HG03280 (cell line): ENCODE measurements around the gene PRPF18.
"Not testable (repeated sequence)": the region's sequence is repeated elsewhere in the genome, so short reads cannot be mapped to it uniquely, and the experiment has no call there.

Source experiments
- ATAC-seq: cut with Tn5 transposase; IDR thresholded peaks from one replicate; pipeline ENCODE4 v1.9.1; 2021; ENCODE audit warnings: mild to moderate bottlenecking, moderate library complexity; ENCODE audit not compliant: unreplicated experiment

The PRPF18 gene, protein sequence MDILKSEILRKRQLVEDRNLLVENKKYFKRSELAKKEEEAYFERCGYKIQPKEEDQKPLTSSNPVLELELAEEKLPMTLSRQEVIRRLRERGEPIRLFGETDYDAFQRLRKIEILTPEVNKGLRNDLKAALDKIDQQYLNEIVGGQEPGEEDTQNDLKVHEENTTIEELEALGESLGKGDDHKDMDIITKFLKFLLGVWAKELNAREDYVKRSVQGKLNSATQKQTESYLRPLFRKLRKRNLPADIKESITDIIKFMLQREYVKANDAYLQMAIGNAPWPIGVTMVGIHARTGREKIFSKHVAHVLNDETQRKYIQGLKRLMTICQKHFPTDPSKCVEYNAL

DNA sequence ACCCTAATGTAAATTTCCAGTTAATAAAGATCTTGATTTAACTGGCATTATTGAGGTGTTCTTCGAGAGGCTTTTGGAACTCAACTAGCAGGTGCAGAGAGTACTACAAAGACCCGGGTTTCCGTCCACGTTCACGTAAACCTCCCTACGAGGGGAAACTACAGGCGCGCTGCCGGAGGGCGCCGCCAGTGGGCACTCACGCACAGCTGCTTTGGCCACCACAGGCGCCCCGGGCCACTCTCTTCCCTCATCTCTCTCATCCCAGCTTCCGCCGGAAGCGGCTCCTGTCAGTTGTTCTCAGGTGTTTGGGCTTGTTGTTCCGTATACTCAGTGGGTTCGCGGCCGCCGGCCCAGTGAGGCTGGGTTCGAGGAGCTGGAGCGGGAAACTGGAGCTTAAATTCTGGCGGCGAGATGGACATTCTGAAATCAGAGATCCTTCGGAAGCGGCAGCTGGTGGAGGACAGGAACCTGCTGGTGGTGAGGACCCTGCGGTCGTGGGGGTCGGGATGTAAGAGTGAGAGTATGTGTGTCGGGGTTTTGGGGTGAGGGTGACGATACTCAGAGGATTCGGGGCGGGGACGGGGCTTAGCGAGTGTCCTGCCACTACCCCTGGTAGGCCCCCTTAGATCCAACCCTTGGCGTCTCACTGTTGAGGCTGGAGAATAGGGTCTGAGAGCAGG is at the start of gene PRPF18:
Gene PRPF18 (plus strand): TSS at position 290 of the 680 bp plus-strand sequence. CDS start 122 bp downstream, at position 412.
- ATAC-seq, result peak; percentile 98

DNA sequence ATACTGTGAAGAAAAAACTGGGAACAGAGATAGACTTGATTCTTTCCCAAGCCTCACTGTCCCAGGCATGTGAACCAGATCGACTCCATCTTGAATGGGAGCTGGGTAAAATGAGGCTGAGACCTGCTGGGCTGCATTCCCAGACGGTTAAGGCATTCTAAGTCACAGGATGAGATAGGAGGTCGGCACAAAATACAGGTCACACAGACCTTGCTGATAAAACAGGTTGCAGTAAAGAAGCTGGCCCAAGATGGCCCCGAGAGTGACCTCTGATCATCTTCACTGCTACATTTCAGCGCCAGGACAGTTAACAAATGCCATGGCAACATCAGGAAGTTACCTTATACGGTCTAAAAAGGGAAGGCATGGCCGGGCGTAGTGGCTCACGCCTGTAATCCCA is 48.8 kb upstream of the PRPF18 start:
- not testable (repeated sequence) for ATAC-seq

DNA sequence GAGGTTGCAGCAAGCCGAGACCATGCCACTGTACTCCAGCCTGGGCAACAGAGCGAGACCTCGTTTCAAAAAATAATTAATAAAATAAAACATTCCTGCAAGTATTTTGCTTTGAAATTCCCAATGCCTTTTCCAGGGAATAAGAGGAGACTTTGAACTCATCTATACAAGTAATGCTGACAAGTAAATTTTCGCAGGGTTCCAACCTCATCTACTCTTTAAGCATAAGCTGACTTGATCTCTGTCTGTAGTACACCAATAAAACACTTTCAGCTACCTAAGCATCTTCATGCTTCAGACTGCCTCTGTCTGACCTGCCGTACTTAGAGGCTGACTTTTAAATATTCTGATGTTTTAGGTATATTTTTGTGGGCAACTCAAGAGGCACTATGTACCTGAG is 44.2 kb upstream of the PRPF18 start:
- no peak for ATAC-seq

DNA sequence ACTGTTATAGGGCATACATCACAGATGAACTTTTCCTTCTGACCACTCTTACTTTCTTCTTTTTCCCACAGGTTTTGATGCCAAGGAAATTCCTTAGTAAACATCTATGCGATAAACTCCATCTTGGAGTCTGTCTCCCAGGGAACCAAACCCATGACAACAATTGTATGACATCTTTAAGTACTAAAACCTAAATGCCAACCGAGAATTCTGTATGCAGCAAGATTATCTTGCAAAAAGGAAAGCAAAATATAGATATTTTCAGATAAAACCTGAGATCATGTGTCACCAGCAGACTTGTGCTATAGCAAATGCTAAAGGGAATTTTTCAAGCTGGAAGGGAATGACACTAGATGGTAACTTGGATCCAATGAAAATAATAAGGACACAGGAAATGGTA is 36.0 kb upstream of the PRPF18 start:
- ATAC-seq, result no peak

DNA sequence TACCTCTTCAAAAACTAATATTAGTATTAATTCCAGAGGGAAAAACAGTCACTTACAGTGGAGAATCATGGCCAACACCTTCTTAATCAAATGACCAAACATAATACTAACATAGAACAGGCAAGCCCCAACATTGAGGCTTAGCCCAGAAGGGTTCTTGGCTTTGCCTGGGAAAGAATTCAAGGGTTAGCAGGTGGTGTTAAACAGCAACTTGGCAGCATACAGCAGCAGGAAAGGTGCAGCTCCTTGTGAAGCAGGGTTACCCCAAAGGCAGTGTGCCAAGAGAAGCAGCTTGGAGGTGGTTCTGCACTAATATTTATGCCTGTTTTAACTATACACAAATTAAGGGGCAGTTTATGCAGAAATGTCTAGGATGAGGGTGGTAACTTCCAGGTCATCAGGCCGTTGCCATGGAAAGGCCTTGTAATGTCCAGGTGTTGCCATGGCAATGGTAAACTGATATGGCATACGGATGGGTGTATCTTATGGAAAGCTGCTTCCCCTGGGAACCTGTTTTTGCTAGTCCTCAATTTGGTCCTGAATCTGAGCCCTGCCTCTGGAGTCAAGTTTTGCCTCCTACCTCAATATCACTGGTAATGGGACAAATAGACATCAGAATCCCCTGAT is 30.8 kb upstream of the PRPF18 start:
- ATAC-seq, result no peak

DNA sequence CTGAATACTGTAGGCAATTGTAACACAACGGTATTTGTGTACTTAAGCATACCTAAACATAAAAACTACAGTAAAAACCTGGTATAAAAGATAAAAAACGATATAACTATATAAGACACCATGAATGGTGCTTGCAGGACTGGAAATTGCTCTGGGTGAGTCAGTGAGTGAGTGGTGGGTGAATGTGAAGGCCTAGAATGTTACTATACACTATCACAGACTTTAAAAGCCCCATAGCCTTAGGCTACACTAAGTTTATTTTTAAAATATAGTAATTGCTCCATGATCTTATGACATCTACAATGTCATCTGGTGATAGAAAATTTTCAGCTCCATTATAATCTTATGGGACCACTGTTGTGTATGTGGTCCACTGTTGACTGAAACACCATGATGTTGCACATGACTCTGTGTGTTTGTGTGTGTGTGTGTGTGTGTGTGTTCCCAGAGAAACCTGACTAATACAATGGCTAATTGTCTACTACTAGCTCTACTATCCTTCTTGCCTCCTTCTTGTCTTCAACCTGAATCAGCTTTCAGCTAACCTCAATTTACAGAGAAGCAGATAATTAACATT is 27.6 kb upstream of the PRPF18 start:
- no peak for ATAC-seq

DNA sequence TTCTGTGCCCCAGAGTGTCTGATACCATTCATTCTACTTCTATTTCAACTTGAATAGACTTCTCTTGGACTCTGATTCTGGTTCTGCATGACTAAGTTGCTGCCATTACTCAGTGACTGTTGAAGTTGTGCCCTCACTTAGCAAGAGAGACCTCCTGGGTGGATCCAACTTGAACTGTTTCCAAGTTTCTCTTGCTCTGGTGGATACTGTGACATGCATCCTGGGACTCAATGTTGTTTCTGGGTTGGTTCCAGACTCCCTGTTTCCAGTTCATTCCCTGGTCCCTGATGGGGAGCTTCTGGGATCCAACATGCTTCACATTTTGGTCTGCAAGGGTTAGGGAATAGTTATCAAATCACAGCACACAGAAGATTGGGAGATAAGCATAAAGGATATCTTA is 26.2 kb upstream of the PRPF18 start:
- no peak for ATAC-seq

DNA sequence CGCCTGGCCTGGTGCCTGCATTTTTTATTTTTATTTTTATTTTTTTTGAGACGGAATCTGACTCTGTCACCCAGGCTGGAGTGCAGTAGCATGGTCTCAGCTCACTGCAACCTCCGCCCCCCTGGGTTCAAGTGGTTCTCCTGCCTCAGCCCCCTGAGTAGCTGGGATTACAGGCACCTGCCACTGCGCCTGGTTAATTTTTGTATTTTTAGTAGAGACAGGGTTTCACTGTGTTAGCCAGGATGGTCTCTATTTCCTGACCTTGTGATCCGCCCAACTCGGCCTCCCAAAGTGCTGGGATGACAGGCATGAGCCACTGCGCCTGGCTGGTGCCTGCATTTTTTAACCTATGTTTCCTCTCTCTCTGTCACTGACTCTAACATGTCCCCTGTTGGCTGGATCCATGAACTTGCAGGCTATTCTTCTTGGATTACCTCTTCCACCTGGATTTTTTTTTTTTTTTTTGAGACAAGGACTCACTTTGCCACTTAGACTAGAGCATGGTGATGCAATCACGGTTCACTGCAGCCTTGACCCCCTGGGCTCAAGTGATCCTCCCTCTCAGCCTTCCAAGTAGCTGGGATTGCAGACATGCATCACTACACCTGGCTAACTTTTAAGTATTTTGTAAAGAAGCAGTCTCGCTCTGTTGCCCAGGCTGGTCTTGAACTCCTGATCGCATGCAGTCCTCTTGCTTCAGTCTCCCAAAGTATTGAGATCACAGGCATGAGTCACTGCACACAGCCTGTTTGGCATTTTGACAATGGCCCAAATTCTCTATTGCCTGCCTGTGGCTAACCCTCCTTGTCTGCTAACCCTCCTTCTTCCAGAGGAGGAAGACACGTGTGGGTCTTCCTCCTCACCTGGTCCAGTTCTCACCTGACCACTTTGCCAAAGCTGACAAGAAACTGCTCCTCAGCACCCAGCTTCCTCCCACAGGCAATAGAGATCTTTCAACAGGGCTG is 23.0 kb upstream of the PRPF18 start:
- no peak for ATAC-seq

DNA sequence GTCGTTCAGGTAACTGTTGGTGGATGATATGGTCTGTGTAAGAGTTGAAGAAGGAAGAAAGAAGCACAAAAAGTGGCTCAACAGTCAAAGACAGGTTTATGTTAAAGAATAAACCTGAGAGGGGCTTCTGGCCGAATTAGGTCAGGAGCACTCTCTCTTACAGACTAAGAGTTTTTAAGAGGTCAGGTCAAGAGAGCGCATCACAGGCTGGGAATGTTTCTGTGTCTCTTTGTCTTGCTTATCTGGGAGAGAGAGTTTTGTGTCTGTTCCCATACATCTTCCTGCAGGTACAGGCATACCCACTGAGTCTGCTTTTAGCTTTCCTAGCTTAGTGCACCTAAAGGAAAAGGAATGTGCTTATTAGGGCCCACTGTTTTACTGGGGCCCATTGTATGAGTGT is 22.2 kb upstream of the PRPF18 start:
- ATAC-seq, result no peak

DNA sequence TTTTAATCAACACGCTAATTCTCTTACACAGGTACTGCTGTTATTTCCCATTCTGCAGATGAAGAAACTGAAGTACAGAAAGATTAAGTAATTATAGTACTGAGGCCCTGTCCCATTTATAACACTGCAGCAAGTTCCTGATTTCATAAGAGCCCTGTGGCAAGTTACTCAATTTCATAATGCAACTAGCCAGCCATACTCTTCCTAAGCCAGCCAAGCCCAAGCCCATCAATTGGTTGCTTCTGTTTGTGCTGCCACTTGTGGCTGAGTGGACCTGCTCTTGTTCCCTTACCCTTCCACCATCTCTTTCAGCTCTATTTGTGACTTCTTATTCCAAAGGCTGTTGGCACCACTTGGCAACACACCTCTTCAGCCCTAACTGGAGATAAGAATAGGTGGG is 19.7 kb upstream of the PRPF18 start:
- ATAC-seq, result no peak

DNA sequence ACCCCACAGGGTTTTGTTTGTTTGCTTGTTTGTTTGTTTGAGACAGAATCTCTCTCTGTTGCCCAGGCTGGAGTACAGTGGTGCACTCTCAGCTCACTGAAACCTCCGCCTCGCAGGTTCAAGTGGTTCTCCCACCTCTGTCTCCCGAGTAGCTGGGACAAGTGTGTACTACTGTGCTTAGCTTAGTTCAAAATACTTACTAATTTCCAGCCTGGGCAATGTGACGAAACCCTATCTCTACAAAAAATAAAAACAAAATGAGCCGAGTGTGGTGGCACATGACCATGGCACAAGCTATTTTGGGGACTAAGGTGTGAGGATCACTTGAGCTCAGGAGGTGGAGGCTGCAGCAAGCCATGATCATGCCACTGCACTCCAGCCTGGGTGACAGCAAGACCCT is 15.2 kb upstream of the PRPF18 start:
- ATAC-seq, result no peak

DNA sequence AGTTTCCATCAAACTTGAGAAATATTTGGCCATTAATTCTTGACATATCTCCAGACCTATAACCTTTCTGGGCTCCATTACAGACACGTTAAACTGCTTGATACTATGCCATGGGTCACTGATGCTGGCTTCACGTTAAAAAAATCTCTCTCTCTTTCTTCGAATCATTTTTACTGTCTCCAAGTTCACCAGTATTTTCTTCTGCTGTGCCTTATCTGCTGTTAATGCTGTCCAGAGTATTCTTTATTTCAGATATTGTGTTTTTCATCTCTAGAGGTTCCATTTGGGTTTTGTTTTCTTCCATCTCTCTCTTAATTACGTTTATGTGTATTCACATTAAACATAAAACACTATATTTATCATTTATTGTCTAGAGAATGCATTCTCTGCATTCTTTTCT is 12.8 kb upstream of the PRPF18 start:
- ATAC-seq, result no peak

DNA sequence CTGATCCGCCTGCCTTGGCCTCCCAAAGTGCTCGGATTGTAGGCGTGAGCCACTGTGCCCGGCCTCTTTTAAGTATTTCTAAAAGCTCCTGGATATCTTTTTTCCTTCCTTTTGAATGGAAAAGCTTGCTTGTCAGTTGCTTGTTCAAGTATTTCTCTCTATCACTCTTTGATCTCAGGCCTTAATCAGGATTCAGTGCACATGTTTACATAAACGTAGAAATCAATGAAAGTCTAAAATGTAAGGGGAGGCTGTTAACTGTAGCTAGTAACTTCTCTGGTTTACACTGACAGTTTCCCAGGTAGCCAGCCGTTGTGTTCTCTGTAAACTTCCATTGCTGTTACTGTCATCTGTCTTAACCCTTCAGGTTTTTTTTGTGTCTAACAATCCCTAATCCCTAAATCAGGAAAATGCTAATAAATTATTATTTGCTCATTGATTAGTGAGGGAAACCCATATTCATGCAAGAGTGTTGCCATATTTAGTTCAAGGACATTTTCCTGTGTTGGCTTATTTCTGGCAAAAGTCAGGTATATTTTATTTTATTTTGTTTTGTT is 1.5 kb upstream of the PRPF18 start:
- no peak for ATAC-seq

DNA sequence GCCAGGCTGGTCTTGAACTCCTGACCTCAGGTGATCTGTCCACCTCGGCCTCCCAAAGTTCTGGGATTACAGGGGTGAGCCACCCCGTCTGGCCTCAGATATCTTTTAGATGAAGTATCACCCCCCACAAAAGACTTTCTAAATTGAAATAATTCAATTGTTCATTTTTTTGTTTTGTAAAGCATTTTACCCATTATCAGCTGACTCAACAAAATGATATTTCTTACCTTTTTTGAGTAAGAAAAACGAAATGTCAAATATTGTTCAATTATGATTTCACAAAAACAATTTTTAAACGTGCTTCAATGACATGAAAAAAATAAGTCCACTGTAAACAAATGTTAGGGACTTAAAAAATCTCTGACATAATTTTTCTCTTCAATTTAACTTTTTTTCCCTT is 822 bp upstream of the PRPF18 start:
- ATAC-seq, result no peak

DNA sequence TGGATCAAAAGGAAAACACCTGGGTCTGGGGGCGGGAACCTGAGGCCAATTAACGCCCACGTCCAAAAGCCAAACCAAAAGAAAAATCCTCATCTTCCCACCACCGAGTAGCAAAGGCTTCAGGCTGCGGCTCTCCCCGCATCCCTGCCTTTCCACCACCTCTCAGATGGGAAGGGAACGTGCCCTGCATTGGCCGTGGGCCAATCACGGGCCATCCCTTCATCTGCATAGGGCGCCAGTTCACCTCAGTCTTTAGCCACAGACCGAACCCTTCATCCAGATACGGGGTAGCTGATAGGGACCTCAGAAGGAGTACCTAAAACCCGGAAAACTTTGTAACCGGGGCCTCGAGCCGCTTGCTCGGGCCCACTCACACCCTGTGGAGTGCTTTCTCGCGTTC is 626 bp downstream of the PRPF18 start:
- no peak for ATAC-seq

DNA sequence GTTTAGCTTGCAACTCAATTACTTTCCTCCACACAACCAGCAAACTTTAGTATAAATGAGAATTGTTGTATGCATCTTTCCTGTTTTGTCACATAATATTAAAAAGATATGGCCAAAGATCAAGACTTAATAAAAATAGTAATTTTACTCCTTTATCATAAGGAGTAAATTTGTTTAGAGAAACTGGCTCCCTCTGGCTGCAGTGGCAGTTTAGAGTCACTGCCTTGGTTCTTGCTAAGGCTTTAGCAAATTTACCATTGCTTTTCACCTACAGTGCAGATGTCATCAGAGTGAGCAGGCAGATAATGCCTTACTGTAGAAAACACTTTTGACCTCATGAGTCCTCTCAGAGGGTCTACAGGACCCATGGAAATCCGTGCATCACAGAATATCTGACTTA is 2.6 kb downstream of the PRPF18 start:
- ATAC-seq, result no peak

DNA sequence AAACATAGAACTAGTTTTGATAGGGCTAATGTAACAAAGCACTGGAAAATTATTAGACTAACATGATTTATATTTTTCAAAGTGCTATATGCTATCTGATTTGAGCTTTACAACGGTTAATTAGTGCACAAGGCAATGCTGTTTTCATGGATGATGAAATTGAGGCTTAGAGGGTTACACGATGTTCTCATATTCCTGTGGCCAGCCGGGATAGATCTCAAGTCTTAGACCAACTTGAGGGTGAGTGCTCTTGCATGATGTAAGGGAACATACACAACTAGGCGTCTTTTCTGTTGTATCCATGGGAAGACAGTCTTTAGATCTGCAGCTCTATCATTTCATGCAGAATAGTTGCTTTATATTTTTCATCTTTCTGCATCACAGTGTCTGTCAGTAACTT is 4.1 kb downstream of the PRPF18 start:
- ATAC-seq, result no peak

DNA sequence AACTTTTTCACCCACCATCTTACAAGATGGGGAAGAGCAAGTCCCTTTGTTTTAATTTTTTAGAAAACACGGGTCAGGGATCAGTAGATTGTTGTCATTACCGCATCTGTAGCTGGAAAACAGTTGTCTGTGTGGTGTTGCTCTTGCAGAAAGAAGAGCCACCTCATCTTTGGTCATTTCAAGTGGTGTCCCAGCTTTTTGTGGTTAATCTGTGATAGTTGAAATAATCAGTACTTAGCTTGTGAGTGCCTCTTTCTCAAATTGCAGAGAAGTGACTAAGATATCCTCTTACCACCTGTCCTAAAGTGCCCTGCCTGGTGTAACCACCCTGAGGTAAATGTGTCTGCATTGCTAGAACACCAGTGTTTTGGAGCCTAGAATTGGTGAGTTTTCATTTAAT is 5.5 kb downstream of the PRPF18 start:
- ATAC-seq, result no peak

DNA sequence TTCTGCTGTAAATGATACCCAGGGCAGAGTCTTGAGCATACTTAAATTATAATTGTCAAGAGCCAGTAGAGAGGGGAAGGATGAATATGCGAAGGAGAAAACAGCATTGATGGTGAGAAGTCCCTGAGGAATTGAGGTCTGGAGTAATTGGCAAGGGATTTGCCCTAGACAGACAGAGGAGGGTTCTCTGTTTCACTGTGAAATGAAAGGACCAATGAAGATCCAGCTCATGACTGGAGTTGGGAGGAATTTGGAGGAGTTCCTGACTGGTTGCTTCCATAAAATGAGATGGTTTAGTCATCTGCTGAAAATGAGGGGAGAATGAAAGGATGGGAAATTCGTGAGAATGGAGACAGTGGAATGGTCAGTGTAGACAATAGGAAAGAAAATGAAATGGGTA is 6.8 kb downstream of the PRPF18 start:
- ATAC-seq, result no peak

DNA sequence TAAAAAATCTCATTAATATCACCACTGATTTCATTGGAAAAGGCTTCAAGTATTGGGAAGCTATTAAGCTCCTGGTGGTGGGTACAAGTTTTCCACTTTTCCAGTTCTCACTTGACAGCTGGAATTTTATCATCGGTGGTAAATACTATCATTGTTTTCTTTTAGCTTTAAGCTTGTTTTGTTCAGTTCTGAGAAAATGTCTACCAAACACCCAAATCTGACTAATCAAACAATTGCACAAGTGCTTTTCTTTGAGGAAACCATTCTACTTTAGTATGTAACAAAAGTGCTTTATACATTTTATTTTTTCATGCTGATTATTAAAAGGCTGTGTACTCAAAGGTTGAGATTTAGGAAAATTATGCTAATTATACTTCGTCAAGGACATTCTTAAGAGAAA is 7.9 kb downstream of the PRPF18 start:
- no peak for ATAC-seq
